OCI-LY7 (cell line): ENCODE results near the gene USP34. TPM values are rescaled to one million over a fixed set of nuclear protein-coding genes. Genes with fewer than 3 reads are reported as not detected.

Source experiments
- BruUV-seq: library from RNA; stranded (reverse); fragments of 400-500 nt; replicated peaks from 2 replicates; lab custom pipeline; 2021; lab: Mats Ljungman, UMichigan
- CTCF ChIA-PET: fragments of 300-600 bp; sonication (Branson Sonifier 250); formaldehyde crosslinking; loops from one replicate; lab custom pipeline; 2022; ENCODE audit warnings: antibody characterized with exemption; ENCODE audit not compliant: unreplicated experiment; lab: Charles Lee
- POLR2A ChIA-PET: fragments of 300-600 bp; sonication (Branson Sonifier 250); formaldehyde crosslinking; loops from one replicate; lab custom pipeline; 2022; ENCODE audit warnings: antibody characterized with exemption; lab: Charles Lee
- DNase-seq: peaks from one replicate; pipeline ENCODE4 v3.0.0-alpha.2; 2015; ENCODE audit warnings: low spot score
- H2AFZ ChIP-seq: fragments of 200-600 bp; sonication (generic), shearing (Covaris generic); 2 replicates; pipeline ENCODE4 v1.6.1; 2014; ENCODE audit warnings: mild to moderate bottlenecking, antibody characterized with exemption, low read length, moderate library complexity
- H3K27ac ChIP-seq: fragments of 200-600 bp; sonication (generic); 2 replicates; pipeline ENCODE4 v1.5.1; 2014; ENCODE audit warnings: mixed run types, low read depth, mild to moderate bottlenecking, moderate library complexity, low read length, inconsistent platforms; ENCODE audit not compliant: poor library complexity, severe bottlenecking
- H3K36me3 ChIP-seq: fragments of 200-600 bp; sonication (generic); 2 replicates; pipeline ENCODE4 v1.6.1; 2014; ENCODE audit warnings: mild to moderate bottlenecking, antibody characterized with exemption, low read length, moderate library complexity, mixed read lengths; ENCODE audit not compliant: insufficient read depth
- H3K4me1 ChIP-seq: fragments of 200-600 bp; sonication (generic); 2 replicates; pipeline ENCODE4 v1.5.1; 2014; ENCODE audit warnings: mild to moderate bottlenecking, low read length; ENCODE audit not compliant: insufficient read depth, poor library complexity, severe bottlenecking
- H3K4me2 ChIP-seq: fragments of 200-600 bp; sonication (generic); 2 replicates; pipeline ENCODE4 v1.6.1; 2014; ENCODE audit warnings: mild to moderate bottlenecking, low read length
- H3K4me3 ChIP-seq: fragments of 200-600 bp; sonication (generic); 2 replicates; pipeline ENCODE4 v1.5.1; 2014; ENCODE audit warnings: mild to moderate bottlenecking, low read depth, low read length; ENCODE audit not compliant: poor library complexity, severe bottlenecking
- H3K79me2 ChIP-seq: fragments of 200-600 bp; sonication (generic); 2 replicates; pipeline ENCODE4 v1.6.1; 2016; ENCODE audit warnings: low read depth, mild to moderate bottlenecking, low read length, moderate library complexity, mixed read lengths; ENCODE audit not compliant: insufficient read depth
- H3K9me2 ChIP-seq: fragments of 200-600 bp; sonication (generic); 2 replicates; pipeline ENCODE4 v1.6.1; 2016; ENCODE audit warnings: mild to moderate bottlenecking, low read length, mixed read lengths; ENCODE audit not compliant: insufficient read depth
- H3K9me3 ChIP-seq: fragments of 200-600 bp; sonication (generic); 2 replicates; pipeline ENCODE4 v1.6.1; 2014; ENCODE audit warnings: mild to moderate bottlenecking, mixed run types, low read length, mixed read lengths
- H4K20me1 ChIP-seq: fragments of 200-600 bp; sonication (generic); 2 replicates; pipeline ENCODE4 v1.6.1; 2014; ENCODE audit warnings: mild to moderate bottlenecking, antibody characterized with exemption, low read length, moderate library complexity, mixed read lengths; ENCODE audit not compliant: insufficient read depth
- CTCF ChIP-seq: fragments of 200-600 bp; sonication (generic); conservative IDR thresholded peaks from 2 replicates; pipeline ENCODE4 v1.5.1; 2014; ENCODE audit warnings: mild to moderate bottlenecking, antibody characterized with exemption, low read length, moderate library complexity, mixed read lengths
- EZH2phosphoT487 ChIP-seq: fragments of 200-600 bp; sonication (generic); IDR thresholded peaks from 2 replicates; pipeline ENCODE4 v1.6.1; 2018; ENCODE audit warnings: low read depth, borderline replicate concordance, mild to moderate bottlenecking, mixed run types, antibody characterized with exemption, low read length, moderate library complexity, mixed read lengths
- intact Hi-C: fragments of 100-400 bp; cut with micrococcal nuclease; formaldehyde crosslinking; loops from one replicate; pipeline ENCODE4 v1.10.0; 2022; ENCODE audit not compliant: unreplicated experiment
- total RNA-seq, 2 experiments: library from RNA; depleted of rRNA in 1 of 2; stranded (reverse); fragments of >200 nt in 1 of 2; shearing (Covaris generic) in 1 of 2; gene quantifications; 2 replicates each; pipeline ENCODE4 v1.2.3, GENCODE V29; 2014 to 2022

Gene USP34
- total RNA-seq, 2 experiments from 2014 or later, result 192 to 344 TPM

GRCh38 chr2:61182059-61182383 is 288.9 kb downstream of the USP34 start:
- peaks cover 22% of the 10 kb centered on the region for H3K4me1 ChIP-seq
- peaks cover 76% of the 10 kb centered on the region for H3K36me3 ChIP-seq
- H3K9me3 ChIP-seq, result no peaks in the 10 kb centered on the region; the same call in 1 of the 2 replicates
- H3K4me2 ChIP-seq, result peak overlapping the region; percentile 37; the same call in 1 of the 2 replicates
- H2AFZ ChIP-seq, result no peak overlapping the region
- H3K27ac ChIP-seq, result no peak overlapping the region
- ChIA-PET CTCF (no interaction called here), POLR2A (interaction anchor here (0.7 to 1.3 kb wide), 2 partner anchors 10 to 389 kb away, joined by 3 read pairs; no protein-coding TSS in a partner anchor)
- no peaks in the 10 kb centered on the region for H4K20me1 ChIP-seq
- no TSS peak for BruUV-seq
- peaks cover 7% of the 10 kb centered on the region; the same call in 1 of the 2 replicates for H3K79me2 ChIP-seq
- no peak for DNase-seq
- no peak for TF ChIP-seq EZH2phosphoT487
- no peak for TF ChIP-seq CTCF
- H3K9me2 ChIP-seq, result no peaks in the 10 kb centered on the region
- intact Hi-C loops, result no loop called here
- no peak overlapping the region for H3K4me3 ChIP-seq

- ChIA-PET CTCF (no interaction called here), POLR2A (interaction anchor here (0.7 kb wide), 1 partner anchor 390 kb away, joined by 3 read pairs; no protein-coding TSS in a partner anchor)
- peaks cover 27% of the 10 kb centered on the region for H3K4me1 ChIP-seq
- BruUV-seq, result no TSS peak
- H3K36me3 ChIP-seq, result peaks cover 71% of the 10 kb centered on the region
- H3K79me2 ChIP-seq, result peaks cover 7% of the 10 kb centered on the region; the same call in 1 of the 2 replicates
- no peak overlapping the region for H3K27ac ChIP-seq
- H2AFZ ChIP-seq, result no peak overlapping the region
- H4K20me1 ChIP-seq, result no peaks in the 10 kb centered on the region
- TF ChIP-seq CTCF, result 0 out of 2 replicates have a peak, but pooled peaks have one; percentile 21
- no peak for TF ChIP-seq EZH2phosphoT487
- intact Hi-C loops, result no loop called here
- H3K9me3 ChIP-seq, result no peaks in the 10 kb centered on the region; the same call in 1 of the 2 replicates
- no peaks in the 10 kb centered on the region for H3K9me2 ChIP-seq
- H3K4me3 ChIP-seq, result no peak overlapping the region
- H3K4me2 ChIP-seq, result peak overlapping the region; percentile 37
- DNase-seq, result no peak
Measured at GRCh38 chr2:61181382-61182058, 289.4 kb downstream of the USP34 start.

GRCh38 chr2:61180686-61181085 is 290.2 kb downstream of the USP34 start:
- intact Hi-C loops, result no loop called here
- Histone ChIP-seq H3K4me2 (peak overlapping the region; percentile 81), H3K27ac (no peak overlapping the region), H3K4me1 (peaks cover 32% of the 10 kb centered on the region), H3K9me2 (no peaks in the 10 kb centered on the region), H2AFZ (no peak overlapping the region), H4K20me1 (no peaks in the 10 kb centered on the region), H3K36me3 (peaks cover 62% of the 10 kb centered on the region), H3K79me2 (peaks cover 7% of the 10 kb centered on the region; the same call in 1 of the 2 replicates), H3K4me3 (no peak overlapping the region), H3K9me3 (no peaks in the 10 kb centered on the region; the same call in 1 of the 2 replicates)
- BruUV-seq, result no TSS peak
- TF ChIP-seq EZH2phosphoT487, result no peak
- TF ChIP-seq CTCF, result no peak
- CTCF ChIA-PET, result no interaction called here
- POLR2A ChIA-PET, result no interaction called here
- no peak for DNase-seq
